Mesothelial cell of epicardium (in vitro differentiated cells): ENCODE results near the gene IGFBP3. TPM values are rescaled to one million over a fixed set of nuclear protein-coding genes. Genes with fewer than 3 reads are reported as not detected.
"Not testable (repeated sequence)": the region's sequence is repeated elsewhere in the genome, so short reads cannot be mapped to it uniquely, and the experiment has no call there.

Experiments
- DNase-seq, 2 experiments: peaks; one replicate each; pipeline ENCODE4 v3.0.0; 2021; ENCODE audit warnings: low spot score in 2 of 2; ENCODE audit not compliant: unreplicated experiment in 2 of 2
- H3K27ac Mint-ChIP-seq: 2 replicates; pipeline ENCODE4 v1.8.0; 2021; ENCODE audit warnings: mixed read lengths
- H3K27me3 Mint-ChIP-seq: 2 replicates; pipeline ENCODE4 v1.8.0; 2021; ENCODE audit warnings: low read depth, mixed read lengths
- H3K36me3 Mint-ChIP-seq: 2 replicates; pipeline ENCODE4 v1.8.0; 2021; ENCODE audit warnings: mixed read lengths
- H3K4me1 Mint-ChIP-seq: 2 replicates; pipeline ENCODE4 v1.8.0; 2021; ENCODE audit warnings: mixed read lengths
- H3K4me3 Mint-ChIP-seq: 2 replicates; pipeline ENCODE4 v1.8.0; 2021; ENCODE audit warnings: mild to moderate bottlenecking, moderate library complexity, mixed read lengths
- H3K9me3 Mint-ChIP-seq: 2 replicates; pipeline ENCODE4 v1.8.0; 2021; ENCODE audit warnings: mixed read lengths
- CTCF ChIP-seq: fragments of 200-600 bp; sonication (generic); IDR thresholded peaks from one replicate; pipeline ENCODE4 v1.5.0; 2021; ENCODE audit warnings: antibody characterized with exemption; ENCODE audit not compliant: unreplicated experiment
- total RNA-seq: library from RNA; stranded (reverse); gene quantifications from 3 replicates; pipeline ENCODE4 v1.2.1, GENCODE V29; 2021

IGFBP3 gene
- total RNA-seq, 1 donor from 2014 or later = 1,171 TPM

GRCh38 chr7:45940939-45941338 is 19.9 kb upstream of the IGFBP3 start:
- Mint-ChIP-seq H3K36me3 (no peaks in the 10 kb centered on the region), H3K27ac (no peak overlapping the region), H3K4me3 (no peak overlapping the region), H3K4me1 (no peaks in the 10 kb centered on the region), H3K9me3 (peaks cover 5% of the 10 kb centered on the region), H3K27me3 (no peaks in the 10 kb centered on the region)
- TF ChIP-seq CTCF = no peak
- no peak for DNase-seq

- H3K36me3 Mint-ChIP-seq, H3K27me3 Mint-ChIP-seq, H3K4me3 Mint-ChIP-seq, DNase-seq, H3K4me1 Mint-ChIP-seq, H3K9me3 Mint-ChIP-seq: not testable (repeated sequence)
- H3K27ac Mint-ChIP-seq = peak overlapping the region; percentile 7
Observed at GRCh38 chr7:45940237-45940781, 19.2 kb upstream of the IGFBP3 start.

- no peak for TF ChIP-seq CTCF
- DNase-seq = no peak
- Mint-ChIP-seq H3K36me3 (no peaks in the 10 kb centered on the region), H3K27ac (no peak overlapping the region), H3K9me3 (peaks cover 5% of the 10 kb centered on the region), H3K4me3 (no peak overlapping the region), H3K4me1 (no peaks in the 10 kb centered on the region), H3K27me3 (no peaks in the 10 kb centered on the region)
Observed at GRCh38 chr7:45939574-45939973, 18.5 kb upstream of the IGFBP3 start.

GRCh38 chr7:45938626-45939302 is 17.7 kb upstream of the IGFBP3 start:
- no peaks in the 10 kb centered on the region for H3K4me1 Mint-ChIP-seq
- H3K27me3 Mint-ChIP-seq = no peaks in the 10 kb centered on the region
- DNase-seq = no peak
- no peak overlapping the region for H3K4me3 Mint-ChIP-seq
- TF ChIP-seq CTCF = no peak
- no peaks in the 10 kb centered on the region for H3K36me3 Mint-ChIP-seq
- H3K27ac Mint-ChIP-seq = no peak overlapping the region
- H3K9me3 Mint-ChIP-seq = peaks cover 10% of the 10 kb centered on the region

GRCh38 chr7:45937862-45938261 is 16.8 kb upstream of the IGFBP3 start:
- Mint-ChIP-seq H3K4me1 (peaks cover under 1% of the 10 kb centered on the region), H3K4me3 (no peak overlapping the region), H3K9me3 (peaks cover 12% of the 10 kb centered on the region), H3K27me3 (no peaks in the 10 kb centered on the region), H3K27ac (no peak overlapping the region), H3K36me3 (no peaks in the 10 kb centered on the region)
- DNase-seq = no peak
- TF ChIP-seq CTCF = no peak

GRCh38 chr7:45937301-45937700 is 16.2 kb upstream of the IGFBP3 start:
- Mint-ChIP-seq H3K36me3 (no peaks in the 10 kb centered on the region), H3K27me3 (no peaks in the 10 kb centered on the region), H3K4me3 (no peak overlapping the region), H3K27ac (no peak overlapping the region), H3K9me3 (peaks cover 12% of the 10 kb centered on the region), H3K4me1 (peaks cover 5% of the 10 kb centered on the region)
- TF ChIP-seq CTCF = no peak
- no peak for DNase-seq
